OCI-M2 (cell line): Measurements from ENCODE around the gene KREMEN1.

ENCODE experiments used
- DNase-seq: peaks from one replicate; lab custom pipeline; 2025; ENCODE audit not compliant: unreplicated experiment; lab: John Stamatoyannopoulos, UW

Gene KREMEN1

DNA sequence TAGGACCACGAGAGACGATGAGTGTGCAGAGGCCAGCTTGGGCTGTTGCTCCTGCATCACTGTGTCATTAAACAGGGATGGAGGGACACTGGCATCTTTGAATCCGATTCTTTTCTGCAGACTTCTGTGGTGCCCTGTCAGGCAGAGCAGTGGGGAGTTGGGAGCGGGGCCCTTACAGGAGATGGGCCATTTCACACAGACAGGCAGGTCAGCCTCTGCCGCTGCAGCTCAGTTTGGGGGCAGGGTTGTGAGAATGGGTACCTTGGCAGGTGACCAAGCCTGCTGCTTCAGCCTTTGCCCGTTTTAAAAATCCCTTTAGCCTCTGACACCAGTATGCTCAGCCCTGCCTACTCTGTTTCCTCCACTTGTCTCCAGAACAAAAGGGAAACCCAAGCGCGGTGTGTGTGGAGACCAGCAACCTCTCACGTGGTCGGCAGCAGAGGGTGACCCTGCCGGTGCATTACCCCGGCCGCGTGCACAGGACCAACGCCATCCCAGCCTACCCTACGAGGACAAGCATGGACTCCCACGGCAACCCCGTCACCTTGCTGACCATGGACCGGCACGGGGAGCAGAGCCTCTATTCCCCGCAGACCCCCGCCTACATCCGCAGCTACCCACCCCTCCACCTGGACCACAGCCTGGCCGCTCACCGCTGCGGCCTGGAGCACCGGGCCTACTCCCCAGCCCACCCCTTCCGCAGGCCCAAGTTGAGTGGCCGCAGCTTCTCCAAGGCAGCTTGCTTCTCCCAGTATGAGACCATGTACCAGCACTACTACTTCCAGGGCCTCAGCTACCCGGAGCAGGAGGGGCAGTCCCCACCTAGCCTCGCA lies 23.8 kb upstream of the KREMEN1 start:
- no peak for DNase-seq

DNA sequence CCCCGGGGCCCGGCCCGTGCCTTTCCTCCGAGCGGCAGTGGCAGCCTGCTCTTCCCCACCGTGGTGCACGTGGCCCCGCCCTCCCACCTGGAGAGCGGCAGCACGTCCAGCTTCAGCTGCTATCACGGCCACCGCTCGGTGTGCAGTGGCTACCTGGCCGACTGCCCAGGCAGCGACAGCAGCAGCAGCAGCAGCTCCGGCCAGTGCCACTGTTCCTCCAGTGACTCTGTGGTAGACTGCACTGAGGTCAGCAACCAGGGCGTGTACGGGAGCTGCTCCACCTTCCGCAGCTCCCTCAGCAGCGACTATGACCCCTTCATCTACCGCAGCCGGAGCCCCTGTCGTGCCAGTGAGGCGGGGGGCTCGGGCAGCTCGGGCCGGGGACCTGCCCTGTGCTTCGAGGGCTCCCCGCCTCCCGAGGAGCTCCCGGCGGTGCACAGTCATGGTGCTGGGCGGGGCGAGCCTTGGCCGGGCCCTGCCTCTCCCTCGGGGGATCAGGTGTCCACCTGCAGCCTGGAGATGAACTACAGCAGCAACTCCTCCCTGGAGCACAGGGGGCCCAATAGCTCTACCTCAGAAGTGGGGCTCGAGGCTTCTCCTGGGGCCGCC lies 23.1 kb upstream of the KREMEN1 start:
- no peak for DNase-seq

DNA sequence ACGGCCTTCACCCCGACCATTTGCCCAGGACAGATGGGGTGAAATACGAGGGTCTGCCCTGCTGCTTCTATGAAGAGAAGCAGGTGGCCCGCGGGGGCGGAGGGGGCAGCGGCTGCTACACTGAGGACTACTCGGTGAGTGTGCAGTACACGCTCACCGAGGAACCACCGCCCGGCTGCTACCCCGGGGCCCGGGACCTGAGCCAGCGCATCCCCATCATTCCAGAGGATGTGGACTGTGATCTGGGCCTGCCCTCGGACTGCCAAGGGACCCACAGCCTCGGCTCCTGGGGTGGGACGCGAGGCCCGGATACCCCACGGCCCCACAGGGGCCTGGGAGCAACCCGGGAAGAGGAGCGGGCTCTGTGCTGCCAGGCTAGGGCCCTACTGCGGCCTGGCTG lies 22.4 kb upstream of the KREMEN1 start:
- no peak for DNase-seq

DNA sequence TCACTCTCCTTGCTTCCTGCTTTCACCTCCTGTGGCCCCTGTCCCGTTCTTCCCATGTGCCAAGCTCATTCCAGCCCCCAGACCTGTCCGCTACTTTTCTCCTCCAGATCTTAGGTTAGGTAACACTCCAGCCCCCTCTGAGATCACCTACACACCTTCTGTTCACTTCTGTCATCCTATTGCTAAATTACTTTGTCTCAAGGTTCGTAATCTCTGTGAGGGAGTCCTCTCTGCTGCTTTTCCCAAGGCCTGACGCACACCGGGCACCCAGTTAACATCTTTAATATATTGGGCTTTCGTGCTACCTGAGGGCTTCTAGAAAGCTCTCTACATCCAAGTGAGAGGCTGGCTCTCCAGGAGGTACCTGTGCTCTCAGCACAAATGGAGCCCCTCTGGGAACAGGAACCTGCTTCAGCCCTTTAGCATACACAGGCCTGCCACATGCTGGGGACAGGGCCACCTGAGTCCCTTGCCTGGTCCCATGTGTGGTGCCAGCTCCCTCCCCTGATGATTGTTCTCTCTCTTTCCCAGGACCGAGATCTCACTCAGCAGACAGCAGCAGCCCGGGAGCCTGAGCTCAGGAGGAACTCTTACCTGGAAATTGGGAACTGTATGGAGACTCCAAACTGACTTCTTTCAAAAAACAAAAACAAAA lies 19.7 kb upstream of the KREMEN1 start:
- DNase-seq: no peak

DNA sequence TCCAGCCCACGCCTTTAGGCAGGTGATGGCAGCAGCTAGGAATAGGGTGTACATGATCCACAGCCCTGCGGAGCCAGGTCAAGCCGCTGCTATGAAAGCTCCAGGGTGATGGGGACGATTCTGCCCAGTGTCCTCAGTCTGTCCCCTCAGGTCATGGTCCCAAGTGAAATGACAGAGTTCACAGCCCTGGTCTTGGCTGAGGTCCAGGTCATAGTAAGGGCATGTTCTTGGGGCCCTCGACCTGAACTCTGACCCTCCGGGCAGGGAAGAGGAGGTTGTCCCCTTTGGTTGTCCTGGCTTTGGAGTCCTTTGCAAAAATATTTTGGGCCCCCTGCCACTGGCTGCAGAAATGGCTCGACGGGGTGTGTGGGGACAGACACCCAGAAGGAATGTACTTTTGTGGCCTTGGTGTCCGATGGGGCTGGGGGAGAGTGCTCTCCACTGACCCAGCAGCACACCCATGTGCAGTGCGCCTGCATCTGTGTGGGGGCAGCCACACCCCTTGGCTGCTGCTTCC lies 18.5 kb upstream of the KREMEN1 start:
- no peak for DNase-seq

DNA sequence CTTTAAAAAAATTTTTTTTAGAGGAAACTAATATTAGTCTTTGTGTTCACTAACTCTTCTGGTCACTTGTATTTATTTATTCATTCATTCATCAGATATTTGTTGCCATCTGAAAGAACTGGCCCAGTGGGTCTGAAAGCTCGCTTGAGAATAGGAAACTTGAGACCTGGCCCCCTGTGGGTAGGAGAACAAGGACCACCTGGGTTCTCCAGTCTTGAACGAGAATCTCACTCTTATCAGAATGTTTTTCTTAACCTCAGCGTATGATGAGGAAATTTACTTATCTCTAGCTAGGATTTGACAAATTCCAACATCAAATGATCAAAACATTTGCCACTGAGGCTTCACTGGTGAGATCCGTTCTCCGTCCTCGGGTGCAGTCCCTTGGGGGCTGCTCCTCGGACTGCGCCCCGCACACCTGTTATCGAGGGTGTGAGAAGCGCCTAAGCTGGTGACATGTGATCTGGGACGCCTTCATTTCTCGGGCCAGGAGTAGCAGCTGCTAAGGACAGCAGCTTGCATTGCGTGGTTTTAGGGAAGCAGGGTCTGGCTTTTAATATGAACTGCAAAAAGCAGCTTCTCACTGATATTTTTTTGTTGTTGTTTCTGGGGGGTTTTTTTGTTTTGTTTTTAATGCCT lies 17.5 kb upstream of the KREMEN1 start:
- no peak for DNase-seq

DNA sequence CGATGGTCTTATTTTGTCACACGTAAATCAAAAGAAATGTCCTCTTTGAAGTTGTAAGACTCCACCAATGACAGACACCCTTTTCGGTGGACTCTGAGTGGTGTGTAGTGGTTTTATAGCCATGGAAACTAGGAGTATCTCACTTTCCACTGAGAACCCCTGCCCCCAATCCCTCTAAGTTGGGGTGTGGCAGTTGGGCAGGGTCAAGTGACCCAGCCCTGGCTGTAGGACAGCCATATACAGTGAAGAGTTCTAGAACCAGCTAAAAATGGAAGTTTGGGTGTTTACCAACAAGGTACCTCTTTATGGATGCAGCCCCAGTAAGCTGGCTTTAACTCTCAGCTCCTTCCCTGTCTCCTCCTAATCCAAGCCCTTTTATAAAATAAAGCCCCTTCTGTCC lies 16.4 kb upstream of the KREMEN1 start:
- DNase-seq: no peak

DNA sequence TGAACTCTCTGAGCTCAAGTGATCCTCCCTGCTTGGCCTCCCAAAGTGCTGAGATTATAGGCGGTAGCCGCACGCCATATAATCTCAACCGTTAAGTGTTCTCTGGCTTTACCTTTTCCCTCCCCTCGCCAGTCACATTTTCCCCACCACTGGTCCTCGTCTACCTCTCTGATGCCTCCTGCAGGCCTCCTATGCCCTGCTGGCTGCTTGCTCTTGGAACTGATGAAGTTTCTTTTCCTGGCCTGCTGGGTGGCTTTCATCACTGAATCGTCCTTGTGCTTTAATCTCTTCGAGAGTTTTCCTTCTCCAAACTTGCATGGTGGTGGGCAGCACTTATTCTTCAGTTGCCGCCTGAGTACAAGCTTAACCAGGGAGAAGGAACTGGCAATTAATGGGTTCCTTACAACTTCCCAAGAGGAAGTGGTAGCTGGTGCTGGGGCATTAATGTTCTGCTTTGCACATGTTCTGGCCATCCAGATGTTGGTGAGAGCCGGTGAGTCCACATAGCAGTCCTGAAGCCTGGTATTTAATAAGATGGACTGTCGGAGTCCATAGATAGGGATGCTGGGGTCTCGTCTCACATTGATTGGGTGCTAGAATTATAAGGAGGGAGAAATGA lies 12.5 kb upstream of the KREMEN1 start:
- DNase-seq: no peak

DNA sequence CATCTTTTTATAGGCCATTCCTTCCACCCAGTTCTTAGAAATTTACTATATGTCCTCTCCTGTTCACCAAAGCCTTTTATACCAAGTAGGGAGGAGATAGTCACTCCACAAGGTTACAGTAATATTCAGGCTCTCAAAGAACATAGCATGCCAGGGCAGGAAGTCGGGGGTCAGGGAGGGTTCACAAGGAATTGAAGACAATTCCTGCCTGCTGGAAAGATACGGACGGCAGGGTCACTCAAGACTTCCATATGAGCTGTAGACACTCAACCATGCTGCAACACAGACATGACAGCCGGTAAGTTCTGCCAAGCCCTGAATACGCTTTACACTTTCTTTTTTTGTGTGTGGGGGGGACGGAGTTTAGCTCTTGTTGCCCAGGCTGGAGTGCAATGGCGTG lies 11.9 kb upstream of the KREMEN1 start:
- DNase-seq: no peak

DNA sequence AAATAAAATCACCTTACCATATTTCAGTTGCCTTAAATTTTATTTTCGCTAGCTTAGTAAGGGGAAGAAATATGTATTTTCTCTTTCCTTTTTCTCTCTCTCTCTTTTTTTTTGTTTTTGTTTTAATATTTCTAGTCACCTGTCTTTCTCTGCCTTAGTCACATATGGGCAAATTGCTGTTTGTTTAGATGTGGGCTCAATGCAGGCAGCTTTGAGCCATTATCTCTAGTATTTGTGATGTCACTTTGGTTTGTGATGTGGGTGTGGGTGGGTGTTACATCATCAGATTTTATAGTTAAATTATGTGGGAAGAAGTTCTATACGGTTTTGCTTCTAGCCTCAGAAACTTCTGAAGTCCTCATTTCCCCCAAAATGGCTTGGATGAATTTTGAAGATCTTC lies 11.1 kb upstream of the KREMEN1 start, which contains the start of gene C22orf31:
Gene C22orf31, minus strand, starts transcription at position 59 of the 400 bp plus-strand sequence. Its CDS starts 39 bp downstream, at position 20.
- DNase-seq: no peak

DNA sequence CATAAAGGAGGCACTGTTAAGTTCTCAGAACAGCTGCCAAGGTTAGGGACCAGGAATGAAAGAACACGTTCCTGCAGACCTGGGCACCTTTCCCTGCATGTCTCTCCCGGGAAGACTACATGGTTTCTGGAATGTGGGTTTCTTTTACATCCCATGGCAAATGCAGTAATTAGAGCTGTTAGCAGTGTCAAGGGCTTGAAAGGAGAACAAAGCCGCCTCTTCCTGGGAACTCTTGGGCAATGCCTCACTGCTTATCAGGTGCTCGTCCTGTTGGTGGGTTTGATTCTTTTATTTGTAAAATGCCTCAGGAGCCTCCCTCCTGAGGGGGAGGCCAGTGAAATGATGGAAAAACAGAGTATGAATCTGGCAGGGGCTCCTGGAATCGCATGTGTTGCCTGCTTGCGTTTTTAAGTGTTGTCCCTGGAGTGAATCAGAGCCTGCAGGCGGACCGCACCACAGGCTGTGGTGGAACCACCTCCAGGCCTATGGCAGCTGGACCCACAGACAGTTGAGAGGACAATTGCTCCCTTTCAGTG lies 10.5 kb upstream of the KREMEN1 start:
- no peak for DNase-seq

DNA sequence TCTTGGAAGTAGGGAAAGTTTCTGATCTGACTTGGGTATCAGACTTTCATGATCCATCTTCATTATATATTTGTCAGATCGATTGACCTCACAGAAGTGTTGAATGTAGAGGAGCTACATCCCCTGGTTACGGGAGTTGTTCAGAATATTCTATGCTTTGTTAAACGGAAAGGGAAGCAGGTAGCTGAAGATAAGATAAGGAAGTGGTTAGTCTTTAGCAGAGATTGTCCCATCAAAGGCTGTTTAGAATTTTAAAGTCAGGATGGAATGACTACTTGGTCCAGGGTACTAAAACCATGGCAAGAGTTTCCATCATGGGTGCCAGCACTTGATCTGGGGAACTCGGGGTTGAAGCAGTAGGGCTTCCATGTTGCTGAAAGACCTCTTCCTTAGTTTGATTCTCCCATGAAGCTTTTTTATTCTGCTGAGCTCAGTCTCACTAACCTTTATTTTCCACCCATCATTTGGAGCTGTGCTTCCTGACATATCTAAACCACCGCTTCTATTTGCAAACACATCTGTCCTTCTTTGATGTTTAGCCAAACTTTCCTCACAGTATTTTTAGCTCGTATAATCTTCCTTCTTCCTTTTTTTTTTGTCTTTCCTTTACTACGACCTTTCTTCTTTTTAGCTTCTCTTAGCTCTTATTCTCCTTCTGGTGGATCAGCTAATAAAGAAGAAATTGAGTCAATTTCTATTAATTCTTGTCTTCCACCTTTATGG lies 7.2 kb upstream of the KREMEN1 start:
- no peak for DNase-seq

DNA sequence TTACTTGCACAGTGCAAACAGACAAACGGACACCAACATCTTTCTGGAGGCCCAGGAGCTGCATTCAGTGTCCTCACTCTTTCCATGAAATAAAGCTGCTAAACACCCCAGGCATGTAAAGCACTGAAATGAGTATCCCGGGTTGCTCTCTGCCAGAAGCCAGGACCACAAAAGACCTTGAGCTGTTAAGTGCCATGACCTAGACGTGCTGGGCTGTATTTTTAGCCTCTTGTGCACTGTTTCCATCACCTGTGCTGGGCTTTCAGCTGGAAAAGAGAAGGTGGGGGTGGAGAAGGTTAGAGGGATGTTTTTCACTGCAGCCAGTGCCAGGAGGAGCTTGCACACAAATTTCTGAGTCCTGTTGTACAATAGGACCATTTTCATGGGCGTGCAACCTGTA lies 3.4 kb upstream of the KREMEN1 start:
- DNase-seq: no peak

DNA sequence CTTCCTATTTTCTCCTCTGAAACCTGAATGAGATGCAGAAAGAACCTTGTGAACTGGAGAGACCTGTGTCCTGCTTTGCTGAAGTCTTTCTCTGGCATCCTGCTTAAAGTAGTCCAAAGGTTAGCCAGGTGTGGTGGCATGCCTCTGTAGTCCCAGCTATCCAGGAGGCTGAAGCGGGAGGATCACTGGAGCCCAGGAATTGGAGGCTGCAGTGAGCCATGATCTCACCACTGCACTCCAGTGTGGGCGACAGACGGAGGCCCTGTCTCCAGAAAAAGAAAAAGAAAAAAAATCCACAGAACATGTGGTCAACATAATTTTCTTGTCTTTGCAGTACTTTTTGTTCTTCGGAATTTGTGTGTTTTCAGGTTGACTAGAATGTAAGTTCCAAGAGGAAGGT lies 2.3 kb upstream of the KREMEN1 start:
- DNase-seq: no peak

DNA sequence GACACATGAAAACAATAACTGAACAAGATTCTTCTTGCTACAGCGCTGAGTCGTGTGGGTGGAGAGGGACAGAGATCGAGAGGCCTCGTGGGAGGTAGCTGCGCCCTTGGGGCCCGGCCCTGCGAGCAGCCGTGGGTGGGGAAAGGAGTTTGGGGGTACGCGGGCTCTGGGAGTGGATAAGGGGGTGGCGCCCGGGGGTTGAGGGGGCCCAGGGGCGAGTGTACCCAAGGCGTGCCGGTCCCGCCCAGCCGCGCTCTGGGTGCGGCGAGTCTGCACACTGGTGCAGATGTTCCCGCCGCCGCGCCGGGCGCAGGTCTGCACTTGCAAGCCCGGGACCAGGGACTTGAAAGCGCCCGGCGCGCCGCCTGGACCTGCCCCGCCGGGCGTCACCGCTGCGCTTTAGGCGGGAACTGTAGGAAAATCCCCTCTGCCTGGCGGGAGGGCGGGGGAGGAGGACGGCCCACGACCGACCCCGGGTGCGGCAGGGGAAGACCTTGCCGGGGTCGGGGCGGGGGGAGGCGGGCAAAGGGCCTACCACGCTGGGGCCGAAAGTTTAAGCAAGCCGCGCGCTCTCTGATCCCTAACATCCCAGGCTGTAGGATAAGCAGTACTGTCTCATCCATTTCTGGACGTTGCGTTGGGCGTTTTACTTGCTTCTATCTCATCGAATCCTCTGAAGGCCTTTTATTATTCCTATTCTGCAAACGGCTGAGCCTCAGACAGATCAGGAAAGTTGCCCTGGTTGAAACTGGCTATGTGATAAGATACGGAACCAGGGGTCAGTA lies 1.4 kb upstream of the KREMEN1 start:
- DNase-seq: no peak

DNA sequence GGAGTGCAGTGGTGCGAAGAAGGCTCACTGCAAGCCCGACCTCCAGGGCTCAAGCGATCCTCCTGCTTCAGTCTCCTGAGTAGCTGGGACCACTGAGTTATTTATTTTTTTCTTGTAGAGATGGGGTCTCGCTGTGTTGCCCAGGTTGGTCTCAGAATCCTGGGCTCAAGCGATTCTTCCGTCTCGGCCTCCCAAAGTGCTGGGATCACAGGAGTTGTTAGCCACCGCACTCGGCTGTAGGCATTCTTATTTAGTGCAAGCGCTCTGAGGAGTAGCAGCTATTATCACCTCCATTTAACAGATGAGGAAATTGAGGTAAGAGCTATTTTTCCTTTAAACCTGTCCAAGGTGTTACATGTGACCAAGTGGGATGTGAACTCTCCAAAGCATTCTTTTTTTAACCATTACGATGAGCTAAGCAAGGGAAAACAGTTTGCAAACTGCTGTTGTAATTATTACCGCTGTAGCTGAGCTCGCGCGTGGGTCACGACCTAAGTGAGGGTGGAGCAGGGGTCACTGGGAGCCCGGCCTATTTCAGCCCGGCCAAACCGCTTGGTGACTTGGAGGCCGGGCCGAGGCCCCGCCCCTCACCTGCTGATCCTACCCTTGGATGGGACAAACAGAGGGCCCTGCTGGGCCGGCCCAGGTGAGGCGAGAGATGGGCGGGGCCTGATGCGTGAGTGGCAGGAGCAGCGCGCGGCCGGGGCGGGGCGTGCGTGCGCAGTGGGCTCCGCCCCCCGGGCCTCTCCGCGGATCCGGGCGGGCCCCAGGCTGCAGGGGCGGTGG lies 449 bp upstream of the KREMEN1 start:
- no peak for DNase-seq

DNA sequence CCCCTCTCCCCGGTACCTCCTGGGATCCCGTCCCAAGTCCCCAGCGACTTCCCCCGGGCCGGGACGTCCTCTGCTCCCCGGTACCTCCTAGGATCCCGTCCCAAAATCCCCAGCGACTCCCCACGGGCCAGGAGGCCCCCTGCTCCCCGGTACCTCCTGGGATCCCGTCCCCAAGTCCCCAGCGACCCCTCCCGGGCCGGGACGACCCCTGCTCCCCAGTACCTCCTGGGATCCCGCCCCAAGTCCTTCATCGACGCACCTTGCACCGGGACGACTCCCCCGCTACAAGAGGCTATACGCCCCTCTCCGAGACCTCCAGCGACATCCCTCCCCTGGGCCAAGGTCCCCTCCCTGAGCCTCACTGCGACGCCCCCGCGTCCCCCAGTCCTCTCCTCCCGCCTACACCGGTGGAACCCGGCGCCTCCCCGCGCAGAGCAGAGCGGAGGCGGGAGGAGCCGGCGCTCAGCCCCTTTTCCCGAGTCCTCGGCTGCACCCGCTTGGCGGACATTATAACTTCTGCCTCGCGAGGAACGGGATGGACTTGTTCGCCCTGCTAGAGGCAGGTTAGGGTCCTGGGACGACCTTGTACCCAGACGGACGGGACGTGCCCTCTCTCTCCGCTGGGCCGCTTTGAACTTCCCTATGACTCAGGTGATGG lies 912 bp downstream of the KREMEN1 start:
- no peak for DNase-seq

DNA sequence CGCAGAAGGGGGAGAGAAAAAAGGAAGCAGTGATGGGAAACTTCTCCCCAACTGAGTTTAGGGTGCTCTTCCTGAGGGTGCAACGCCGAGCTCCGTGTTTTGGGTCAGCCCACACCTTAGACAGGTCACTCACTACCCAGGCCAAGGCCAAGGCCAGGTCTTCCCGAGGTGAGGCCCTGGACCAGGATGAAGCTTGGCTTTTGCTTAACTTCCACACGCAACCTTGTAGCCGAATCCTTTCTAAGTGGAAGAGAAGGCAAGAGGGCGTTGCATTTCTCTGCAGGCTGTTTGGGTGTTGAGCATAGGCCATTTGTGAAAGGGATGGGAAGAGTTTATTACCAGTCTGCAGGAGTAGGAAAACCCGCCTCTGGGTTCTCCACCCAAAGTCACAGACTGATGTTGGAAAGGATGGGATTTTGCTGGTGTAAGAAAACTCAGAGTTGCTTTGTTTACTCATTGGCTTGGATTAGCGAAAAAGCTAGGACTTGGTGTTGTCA lies 1.5 kb downstream of the KREMEN1 start:
- DNase-seq: no peak
